ENCODE data around the gene POLE2. TPM values are rescaled to one million over a fixed set of nuclear protein-coding genes. Genes with fewer than 3 reads are reported as not detected.

The POLE2 gene
- total RNA-seq, 1 donor from 2014 or later = 4.9 TPM

GRCh38 chr14:49633640-49634546 lies 54.1 kb downstream of the POLE2 start:
- Histone ChIP-seq H3K4me1 (peaks cover 51% of the 10 kb centered on the region), H3K27me3 (no peaks in the 10 kb centered on the region), H3K9me3 (no peaks in the 10 kb centered on the region), H3K4me3 (peak overlapping the region; percentile 69 to 97), H3K36me3 (no peaks in the 10 kb centered on the region), H3K27ac (peak overlapping the region; percentile 97)
- TF ChIP-seq POLR2A (IDR thresholded peaks at IDR 0.05) (peak in 1 of 2 donors; percentile 49), POLR2AphosphoS5 (IDR thresholded peaks at IDR 0.05; ENCODE audit: insufficient read depth in 1 of 2, low read depth in 1 of 2) (peak; percentile 64 to 82), CTCF (IDR thresholded peaks at IDR 0.05) (peak; percentile 66 to 91 (median 73))
- intact Hi-C loops (cut with DNase I) = loop anchor here (5.0 kb wide), 1 partner anchor 133 kb away; the partner anchor contains the start of gene KLHDC2
- peak in 1 of 2 donors; percentile 97 for DNase-seq (ENCODE audit: extremely low spot score in 2 of 2)

- intact Hi-C loops (cut with DNase I) = no loop called here
- no peak overlapping the region for H3K4me3 ChIP-seq
- H3K4me1 ChIP-seq = peaks cover 41% of the 10 kb centered on the region
- DNase-seq (ENCODE audit: extremely low spot score in 2 of 2) = no peak
- TF ChIP-seq POLR2AphosphoS5 (IDR thresholded peaks at IDR 0.05; ENCODE audit: insufficient read depth in 1 of 2, low read depth in 1 of 2) (no peak), POLR2A (IDR thresholded peaks at IDR 0.05) (no peak), CTCF (IDR thresholded peaks at IDR 0.05) (no peak)
- H3K9me3 ChIP-seq = no peaks in the 10 kb centered on the region
- H3K27ac ChIP-seq = no peak overlapping the region
- no peaks in the 10 kb centered on the region for H3K36me3 ChIP-seq
- H3K27me3 ChIP-seq = no peaks in the 10 kb centered on the region
These were observed 63.8 kb downstream of the POLE2 start for GRCh38 chr14:49623941-49624839.

DNA sequence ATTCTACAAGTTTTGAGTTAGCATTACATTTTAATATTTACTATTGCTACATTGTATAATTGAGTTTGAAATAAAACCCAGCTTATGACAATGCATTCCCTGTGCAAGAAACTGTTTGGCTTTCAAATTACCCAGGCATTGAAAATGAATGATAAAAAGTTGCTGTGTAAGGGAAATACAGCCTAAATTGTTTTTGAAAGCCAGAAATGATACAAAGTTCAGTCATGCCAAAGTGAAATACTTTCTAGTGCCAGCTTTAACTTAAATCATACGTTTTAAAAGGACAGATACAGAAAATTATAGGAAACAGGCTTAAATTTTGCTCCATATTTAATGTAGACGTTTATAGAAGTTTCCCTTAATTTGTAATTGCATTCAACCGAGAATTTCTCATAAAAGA lies 64.6 kb downstream of the POLE2 start:
- H3K4me3 ChIP-seq = no peak overlapping the region
- DNase-seq (ENCODE audit: extremely low spot score in 2 of 2) = no peak
- H3K4me1 ChIP-seq = peaks cover 47% of the 10 kb centered on the region
- H3K27me3 ChIP-seq = no peaks in the 10 kb centered on the region
- H3K9me3 ChIP-seq = no peaks in the 10 kb centered on the region
- TF ChIP-seq POLR2A (IDR thresholded peaks at IDR 0.05) = no peak
- no peak for TF ChIP-seq CTCF (IDR thresholded peaks at IDR 0.05)
- no peak for TF ChIP-seq POLR2AphosphoS5 (IDR thresholded peaks at IDR 0.05; ENCODE audit: insufficient read depth in 1 of 2, low read depth in 1 of 2)
- no peak overlapping the region for H3K27ac ChIP-seq
- intact Hi-C loops (cut with DNase I) = no loop called here
- H3K36me3 ChIP-seq = peaks cover 0 to 6% of the 10 kb centered on the region in 2 donors

GRCh38 chr14:49622022-49622607 lies 65.9 kb downstream of the POLE2 start:
- no peak for DNase-seq (ENCODE audit: extremely low spot score in 2 of 2)
- TF ChIP-seq POLR2AphosphoS5 (IDR thresholded peaks at IDR 0.05; ENCODE audit: insufficient read depth in 1 of 2, low read depth in 1 of 2) = no peak
- TF ChIP-seq POLR2A (IDR thresholded peaks at IDR 0.05) = no peak
- TF ChIP-seq CTCF (IDR thresholded peaks at IDR 0.05) = no peak
- Histone ChIP-seq H3K4me1 (peaks cover 47% of the 10 kb centered on the region), H3K27me3 (no peaks in the 10 kb centered on the region), H3K9me3 (no peaks in the 10 kb centered on the region), H3K4me3 (peak overlapping the region; percentile 64 to 97), H3K36me3 (peaks cover 0 to 18% of the 10 kb centered on the region in 2 donors), H3K27ac (peak overlapping the region; percentile 94)
- intact Hi-C loops (cut with DNase I) = no loop called here
